HepG2 (cell line): ENCODE data around the gene ATXN7L3. TPM values are rescaled to one million over a fixed set of nuclear protein-coding genes. Genes with fewer than 3 reads are reported as not detected.

ENCODE experiments used
- BATF2 ChIP-seq: sonication (generic); formaldehyde crosslinking; IDR thresholded peaks from 2 replicates; pipeline ENCODE4 v1.8.0; 2022; ENCODE audit warnings: mild to moderate bottlenecking, missing genetic modification reagents, moderate library complexity
- BRF2 ChIP-seq: sonication (generic); formaldehyde crosslinking; IDR thresholded peaks from 2 replicates; pipeline ENCODE4 v1.8.1; 2022; ENCODE audit warnings: mild to moderate bottlenecking, missing genetic modification reagents
- CBX1 ChIP-seq: IDR thresholded peaks from one replicate; pipeline ENCODE4 v1.6.1; 2016; ENCODE audit warnings: antibody characterized with exemption, low read depth
- HDAC6 ChIP-seq: fragments of 200-600 bp; sonication (generic); IDR thresholded peaks from 2 replicates; pipeline ENCODE4 v1.7.0; 2017; ENCODE audit warnings: mild to moderate bottlenecking, antibody characterized with exemption, low read length, low read depth
- HNRNPH1 ChIP-seq: fragments of 200-400 bp; formaldehyde crosslinking; optimal IDR thresholded peaks from 2 replicates; pipeline ENCODE3; 2017; ENCODE audit warnings: mild to moderate bottlenecking, low read depth, low read length
- KDM5B ChIP-seq: sonication (generic); formaldehyde crosslinking; IDR thresholded peaks from 2 replicates; pipeline ENCODE4 v1.4.0; 2020; ENCODE audit warnings: missing genetic modification reagents, mild to moderate bottlenecking, borderline replicate concordance
- KMT2A ChIP-seq: sonication (generic); formaldehyde crosslinking; IDR thresholded peaks from 2 replicates; pipeline ENCODE4 v1.4.0; 2020; ENCODE audit warnings: missing genetic modification reagents
- MAZ ChIP-seq, 2 experiments: sonication (generic) in 1 of 2; formaldehyde crosslinking in 1 of 2; IDR thresholded peaks; 2 replicates each; pipeline versions ENCODE4 v1.5.0 to v1.6.1; 2012 to 2020; ENCODE audit warnings: low read depth in 2 of 2, mild to moderate bottlenecking in 2 of 2, borderline replicate concordance in 1 of 2, improper control_type of control experiment in 1 of 2, low read length in 1 of 2, missing genetic modification reagents in 1 of 2, moderate library complexity in 1 of 2
- MYNN ChIP-seq: sonication (generic); formaldehyde crosslinking; IDR thresholded peaks from 2 replicates; pipeline ENCODE4 v1.4.0; 2020; ENCODE audit warnings: mild to moderate bottlenecking, low read depth, missing genetic modification reagents
- ONECUT2 ChIP-seq: sonication (generic); formaldehyde crosslinking; IDR thresholded peaks from 2 replicates; pipeline ENCODE4 v1.4.0; 2020; ENCODE audit warnings: missing genetic modification reagents
- PAX8 ChIP-seq: sonication (generic); formaldehyde crosslinking; IDR thresholded peaks from 2 replicates; pipeline ENCODE4 v1.8.0; 2022; ENCODE audit warnings: mild to moderate bottlenecking, missing genetic modification reagents, borderline replicate concordance
- TAF1 ChIP-seq: sonication (generic); formaldehyde crosslinking; IDR thresholded peaks from 2 replicates; pipeline ENCODE4 v1.4.0; 2020; ENCODE audit warnings: missing genetic modification reagents
- TBX2 ChIP-seq: sonication (generic); formaldehyde crosslinking; IDR thresholded peaks from 2 replicates; pipeline ENCODE4 v1.5.0; 2020; ENCODE audit warnings: missing genetic modification reagents, mild to moderate bottlenecking, borderline replicate concordance
- TEAD2 ChIP-seq: sonication (generic); formaldehyde crosslinking; IDR thresholded peaks from 2 replicates; pipeline ENCODE4 v1.9.0; 2021; ENCODE audit warnings: missing genetic modification reagents
- THAP8 ChIP-seq: sonication (generic); formaldehyde crosslinking; IDR thresholded peaks from 2 replicates; pipeline ENCODE4 v1.5.1; 2020; ENCODE audit warnings: missing genetic modification reagents, mild to moderate bottlenecking, borderline replicate concordance
- TSC22D2 ChIP-seq: sonication (generic); formaldehyde crosslinking; IDR thresholded peaks from 2 replicates; pipeline ENCODE4 v1.5.1; 2020; ENCODE audit warnings: missing genetic modification reagents, mild to moderate bottlenecking, borderline replicate concordance
- ZBTB10 ChIP-seq: sonication (generic); formaldehyde crosslinking; IDR thresholded peaks from 2 replicates; pipeline ENCODE4 v1.4.0; 2020; ENCODE audit warnings: missing genetic modification reagents, borderline replicate concordance
- ZBTB39 ChIP-seq: sonication (generic); formaldehyde crosslinking; IDR thresholded peaks from 2 replicates; pipeline ENCODE4 v1.5.0; 2020; ENCODE audit warnings: missing genetic modification reagents
- ZNF3 ChIP-seq: IDR thresholded peaks from 2 replicates; pipeline ENCODE4 v1.7.0; 2017; ENCODE audit warnings: inconsistent platforms
- ZNF709 ChIP-seq: sonication (generic); formaldehyde crosslinking; IDR thresholded peaks from 2 replicates; pipeline ENCODE4 v1.5.0; 2020; ENCODE audit warnings: mild to moderate bottlenecking, missing genetic modification reagents
- polyA plus RNA-seq, 8 experiments: library from polyadenylated mRNA; depleted of rRNA in 3 of 8; stranded (reverse) in 7 of 8; unstranded in 1 of 8; fragments of >200 nt; fragmentation: Illumina TruSeq in 4 of 8; extraction: Trizol in 4 of 8; gene quantifications; 2 replicates each; pipeline versions ENCODE4 v1.2.1 to v1.2.3, GENCODE V29; 2011 to 2016; ENCODE audit warnings: low read depth in 4 of 8, missing spikeins in 1 of 8, mixed read lengths in 1 of 8; ENCODE audit not compliant: insufficient read depth in 1 of 8
- total RNA-seq, 5 experiments: library from RNA; depleted of rRNA; stranded (reverse); fragments of >200 nt; fragmentation: Illumina TruSeq; extraction: Trizol; gene quantifications; 2 replicates each; pipeline ENCODE4 v1.2.3, GENCODE V29; 2016; ENCODE audit warnings: low read depth in 1 of 5

Gene ATXN7L3
- total and polyA plus RNA-seq, 2 of the 13 experiments (the other 11 are each of a cell fraction or from before 2014, with no cell fraction given), result 44.5 to 59.1 TPM

- 0 out of 2 replicates have a peak, but pooled peaks have one; percentile 36 for TF ChIP-seq ZBTB10
- peak; percentile 84; the same call in 1 of the 2 replicates for TF ChIP-seq BRF2
- no peak for TF ChIP-seq TEAD2 (CRISPR knock-in tag)
- peak; percentile 70 for TF ChIP-seq ZNF709 (CRISPR knock-in tag)
- peak; percentile 30 for TF ChIP-seq CBX1
- TF ChIP-seq TSC22D2, result no peak
- peak; percentile 96 for TF ChIP-seq MAZ (IDR thresholded peaks at IDR 0.05; ENCODE audit: borderline replicate concordance, low read depth, low read length)
- TF ChIP-seq MAZ (CRISPR knock-in tag; IDR thresholded peaks at IDR 0.05; ENCODE audit: low read depth), result peak; percentile 20; the same call in 1 of the 2 replicates
- peak; percentile 67; the same call in 1 of the 2 replicates for TF ChIP-seq PAX8
- TF ChIP-seq HDAC6, result no peak
- no peak for TF ChIP-seq HNRNPH1
- TF ChIP-seq ZBTB39 (CRISPR knock-in tag), result no peak
- TF ChIP-seq ZNF3 (CRISPR knock-in tag), result no peak
- no peak for TF ChIP-seq MYNN (CRISPR knock-in tag)
- no peak; the same call in 1 of the 2 replicates for TF ChIP-seq KDM5B (CRISPR knock-in tag)
- peak; percentile 57; the same call in 1 of the 2 replicates for TF ChIP-seq ONECUT2 (CRISPR knock-in tag)
- TF ChIP-seq THAP8 (CRISPR knock-in tag), result no peak; the same call in 1 of the 2 replicates
- peak; percentile 74 for TF ChIP-seq KMT2A (CRISPR knock-in tag)
- no peak for TF ChIP-seq BATF2 (CRISPR knock-in tag)
- TF ChIP-seq TAF1 (CRISPR knock-in tag), result peak; percentile 92
- peak; percentile 34; the same call in 1 of the 2 replicates for TF ChIP-seq TBX2 (CRISPR knock-in tag)
Measured at GRCh38 chr17:44186307-44187130, 13.2 kb downstream of the ATXN7L3 start, which contains the start of gene TMUB2 (continued).
